T-helper 1 cell treated with Interleukin-12 subunit alpha and Interleukin-12 subunit beta and Interleukin-4 antibody, amounts not matched to agents 30 ng/mL and 1 ng/mL, for 36 hours (primary cell): ENCODE results near the gene IGFALS. TPM values are rescaled to one million over a fixed set of nuclear protein-coding genes. Genes with fewer than 3 reads are reported as not detected.
"Not testable (repeated sequence)": the region's sequence is repeated elsewhere in the genome, so short reads cannot be mapped to it uniquely, and the experiment has no call there.

Source experiments
- intact Hi-C: fragments of 100-400 bp; cut with micrococcal nuclease; formaldehyde crosslinking; loops from one replicate; pipeline ENCODE4 v1.15.1; 2024
- total RNA-seq: library from RNA; stranded (reverse); gene quantifications from 2 replicates; pipeline ENCODE4 v1.2.3, GENCODE V29; 2022

IGFALS gene
- total RNA-seq, 1 donor from 2014 or later, result 0.22 TPM

- intact Hi-C loops, result loop anchor here (1.0 kb wide), 1 partner anchor 32 kb away; no protein-coding TSS in a partner anchor
These were observed 25.5 kb upstream of the IGFALS start for GRCh38 chr16:1818873-1819525.

- intact Hi-C loops, result no loop called here
These were observed 24.8 kb upstream of the IGFALS start for GRCh38 chr16:1818204-1818872.

GRCh38 chr16:1817716-1818115 lies 24.2 kb upstream of the IGFALS start:
- intact Hi-C loops, result no loop called here

GRCh38 chr16:1817276-1817589 lies 23.7 kb upstream of the IGFALS start:
- intact Hi-C loops, result no loop called here

- intact Hi-C loops, result no loop called here
These were observed 23.1 kb upstream of the IGFALS start for GRCh38 chr16:1816396-1817275.

- intact Hi-C loops, result no loop called here
These were observed 22.0 kb upstream of the IGFALS start for GRCh38 chr16:1815461-1815860.

GRCh38 chr16:1812732-1813163 lies 19.2 kb upstream of the IGFALS start:
- intact Hi-C loops, result no loop called here

GRCh38 chr16:1810536-1810935 lies 17.0 kb upstream of the IGFALS start:
- intact Hi-C loops, result no loop called here

GRCh38 chr16:1810106-1810505 lies 16.6 kb upstream of the IGFALS start:
- intact Hi-C loops, result no loop called here

GRCh38 chr16:1809281-1809801 lies 15.8 kb upstream of the IGFALS start:
- intact Hi-C loops, result no loop called here

GRCh38 chr16:1808691-1809090 lies 15.2 kb upstream of the IGFALS start:
- intact Hi-C loops, result no loop called here

- intact Hi-C loops, result no loop called here
These were observed 14.1 kb upstream of the IGFALS start for GRCh38 chr16:1807626-1808025.

- intact Hi-C loops, result no loop called here
These were observed 7.2 kb upstream of the IGFALS start for GRCh38 chr16:1800701-1801100.

GRCh38 chr16:1799263-1799662 lies 5.8 kb upstream of the IGFALS start:
- intact Hi-C loops, result not testable (repeated sequence)

GRCh38 chr16:1794908-1795666 lies 1.6 kb upstream of the IGFALS start:
- intact Hi-C loops, result no loop called here

- intact Hi-C loops, result no loop called here
These were observed 841 bp upstream of the IGFALS start for GRCh38 chr16:1794221-1794871.

GRCh38 chr16:1792836-1793577 lies 498 bp downstream of the IGFALS start:
- intact Hi-C loops, result no loop called here

- intact Hi-C loops, result no loop called here
These were observed 1.3 kb downstream of the IGFALS start for GRCh38 chr16:1791943-1792812.
